HEK293 (cell line): ENCODE measurements around the gene RPS6KC1.

ENCODE experiments used
- CTCF ChIA-PET: fragments of 350-600 bp; formaldehyde crosslinking; extraction: SDS; loops from one replicate; lab custom pipeline; 2021; ENCODE audit warnings: antibody characterized with exemption; lab: Yijun Ruan, JAX
- POLR2A ChIA-PET: fragments of 300-600 bp; formaldehyde crosslinking; extraction: SDS; loops from one replicate; lab custom pipeline; 2020; ENCODE audit warnings: antibody characterized with exemption, inconsistent platforms; lab: Yijun Ruan, JAX
- H3K27ac ChIP-seq: fragments of 200-500 bp; sonication (Bioruptor generic); 2 replicates; pipeline ENCODE4 v1.5.1; 2014; ENCODE audit warnings: low read depth, low read length, control low read depth, inconsistent platforms; ENCODE audit errors: extremely low read depth
- H3K36me3 ChIP-seq, 2 experiments: fragments of 200-500 bp in 1 of 2; sonication (Bioruptor generic) in 1 of 2; 1 replicate in 1 of 2; 2 replicates in 1 of 2; pipeline ENCODE4 v1.5.1; 2014 to 2017; ENCODE audit warnings: inconsistent platforms in 2 of 2, low read length in 2 of 2; ENCODE audit not compliant: control insufficient read depth in 2 of 2, insufficient read depth in 1 of 2
- H3K4me1 ChIP-seq: fragments of 200-500 bp; sonication (Bioruptor generic); 2 replicates; pipeline ENCODE4 v1.5.1; 2014; ENCODE audit warnings: mild to moderate bottlenecking, low read length, inconsistent platforms; ENCODE audit not compliant: control insufficient read depth, insufficient read depth
- H3K4me3 ChIP-seq: 2 replicates; pipeline ENCODE4 v1.5.1; 2011; ENCODE audit warnings: low read depth, mild to moderate bottlenecking, control low read depth, low read length, moderate library complexity
- H3K9me3 ChIP-seq: fragments of 200-500 bp; sonication (Bioruptor generic); 2 replicates; pipeline ENCODE4 v1.5.1; 2014; ENCODE audit warnings: low read depth, low read length, inconsistent platforms; ENCODE audit not compliant: control insufficient read depth, insufficient read depth
- AEBP2 ChIP-seq: fragments of 450-650 bp; formaldehyde crosslinking; IDR thresholded peaks from 2 replicates; pipeline ENCODE4 v1.5.1; 2016; ENCODE audit warnings: missing biosample characterization, missing genetic modification characterization, borderline replicate concordance
- ATF2 ChIP-seq: fragments of 450-650 bp; formaldehyde crosslinking; IDR thresholded peaks from 2 replicates; pipeline ENCODE4 v1.5.1; 2016; ENCODE audit warnings: missing biosample characterization, missing genetic modification characterization, low read depth
- FEZF1 ChIP-seq: fragments of 450-650 bp; formaldehyde crosslinking; IDR thresholded peaks from 2 replicates; pipeline ENCODE4 v1.5.1; 2016; ENCODE audit warnings: missing biosample characterization, missing genetic modification characterization
- HOXD13 ChIP-seq: sonication (generic); formaldehyde crosslinking; IDR thresholded peaks from 2 replicates; pipeline ENCODE4 v1.8.0; 2022; ENCODE audit warnings: missing genetic modification reagents, borderline replicate concordance
- SCRT1 ChIP-seq: fragments of 450-650 bp; formaldehyde crosslinking; IDR thresholded peaks from 2 replicates; pipeline ENCODE4 v1.5.1; 2016; ENCODE audit warnings: missing biosample characterization, missing genetic modification characterization, borderline replicate concordance
- SP3 ChIP-seq: fragments of 450-650 bp; formaldehyde crosslinking; IDR thresholded peaks from 2 replicates; pipeline ENCODE4 v1.5.1; 2016; ENCODE audit warnings: missing biosample characterization, missing genetic modification characterization
- TRIM28 ChIP-seq: IDR thresholded peaks from 2 replicates; pipeline ENCODE4 v1.6.1; 2011; ENCODE audit warnings: low read length, control low read depth, borderline replicate concordance
- ZBTB1 ChIP-seq: fragments of 450-650 bp; formaldehyde crosslinking; IDR thresholded peaks from 2 replicates; pipeline ENCODE4 v1.5.1; 2016; ENCODE audit warnings: missing biosample characterization, missing genetic modification characterization
- ZBTB10 ChIP-seq: fragments of 450-650 bp; formaldehyde crosslinking; IDR thresholded peaks from 2 replicates; pipeline ENCODE4 v1.5.1; 2016; ENCODE audit warnings: missing biosample characterization, missing genetic modification characterization
- ZBTB8A ChIP-seq: fragments of 450-650 bp; formaldehyde crosslinking; IDR thresholded peaks from 2 replicates; pipeline ENCODE4 v1.5.1; 2016; ENCODE audit warnings: missing biosample characterization, missing genetic modification characterization
- ZNF132 ChIP-seq: fragments of 450-650 bp; formaldehyde crosslinking; IDR thresholded peaks from 2 replicates; pipeline ENCODE4 v1.5.1; 2017; ENCODE audit warnings: missing biosample characterization, missing genetic modification characterization, borderline replicate concordance
- ZNF138 ChIP-seq: fragments of 450-650 bp; formaldehyde crosslinking; IDR thresholded peaks from 2 replicates; pipeline ENCODE4 v1.5.1; 2016; ENCODE audit warnings: missing biosample characterization, missing genetic modification characterization, borderline replicate concordance
- ZNF169 ChIP-seq: fragments of 450-650 bp; formaldehyde crosslinking; IDR thresholded peaks from 2 replicates; pipeline ENCODE4 v1.5.1; 2016; ENCODE audit warnings: missing biosample characterization, missing genetic modification characterization
- ZNF202 ChIP-seq: fragments of 450-650 bp; formaldehyde crosslinking; IDR thresholded peaks from 2 replicates; pipeline ENCODE4 v1.5.1; 2016; ENCODE audit warnings: missing biosample characterization, missing genetic modification characterization, borderline replicate concordance
- ZNF223 ChIP-seq: fragments of 450-650 bp; formaldehyde crosslinking; IDR thresholded peaks from 2 replicates; pipeline ENCODE4 v1.5.1; 2016; ENCODE audit warnings: missing biosample characterization, missing genetic modification characterization
- ZNF266 ChIP-seq: fragments of 450-650 bp; formaldehyde crosslinking; IDR thresholded peaks from 2 replicates; pipeline ENCODE4 v1.5.1; 2016; ENCODE audit warnings: missing biosample characterization, missing genetic modification characterization, low read depth
- ZNF292 ChIP-seq: fragments of 450-650 bp; formaldehyde crosslinking; IDR thresholded peaks from 2 replicates; pipeline ENCODE4 v1.5.1; 2016; ENCODE audit warnings: low read depth, missing biosample characterization, missing genetic modification characterization, borderline replicate concordance
- ZNF354C ChIP-seq: fragments of 450-650 bp; formaldehyde crosslinking; IDR thresholded peaks from 2 replicates; pipeline ENCODE4 v1.5.1; 2016; ENCODE audit warnings: missing biosample characterization, missing genetic modification characterization, low read depth, borderline replicate concordance
- ZNF391 ChIP-seq: fragments of 450-650 bp; formaldehyde crosslinking; IDR thresholded peaks from 2 replicates; pipeline ENCODE4 v1.5.1; 2016; ENCODE audit warnings: low read depth, missing biosample characterization, missing genetic modification characterization, borderline replicate concordance
- ZNF555 ChIP-seq: fragments of 450-650 bp; formaldehyde crosslinking; conservative IDR thresholded peaks from 2 replicates; pipeline ENCODE4 v1.5.1; 2017; ENCODE audit warnings: missing biosample characterization, mild to moderate bottlenecking, missing genetic modification characterization, inconsistent platforms
- ZNF580 ChIP-seq: fragments of 450-650 bp; formaldehyde crosslinking; IDR thresholded peaks from 2 replicates; pipeline ENCODE4 v1.5.1; 2016; ENCODE audit warnings: missing biosample characterization, missing genetic modification characterization
- ZNF629 ChIP-seq: fragments of 450-650 bp; formaldehyde crosslinking; IDR thresholded peaks from 2 replicates; pipeline ENCODE4 v1.5.1; 2017; ENCODE audit warnings: missing biosample characterization, missing genetic modification characterization
- ZNF747 ChIP-seq: fragments of 450-650 bp; formaldehyde crosslinking; IDR thresholded peaks from 2 replicates; pipeline ENCODE4 v1.5.1; 2016; ENCODE audit warnings: missing biosample characterization, missing genetic modification characterization
- ZNF792 ChIP-seq: fragments of 450-650 bp; formaldehyde crosslinking; IDR thresholded peaks from 2 replicates; pipeline ENCODE4 v1.5.1; 2016; ENCODE audit warnings: missing biosample characterization, missing genetic modification characterization
- ZSCAN16 ChIP-seq: fragments of 450-650 bp; formaldehyde crosslinking; IDR thresholded peaks from 2 replicates; pipeline ENCODE4 v1.5.1; 2016; ENCODE audit warnings: missing biosample characterization, missing genetic modification characterization
- ZXDB ChIP-seq: fragments of 450-650 bp; formaldehyde crosslinking; IDR thresholded peaks from 2 replicates; pipeline ENCODE4 v1.5.1; 2016; ENCODE audit warnings: missing biosample characterization, missing genetic modification characterization

The RPS6KC1 gene

GRCh38 chr1:213251972-213252371 lies 200.9 kb downstream of the RPS6KC1 start:
- ChIA-PET CTCF (no interaction called here), POLR2A (no interaction called here)
- H3K4me3 ChIP-seq, result no peak overlapping the region
- no peak overlapping the region for H3K27ac ChIP-seq
- no peaks in the 10 kb centered on the region for H3K9me3 ChIP-seq
- peaks cover 0 to 4% of the 10 kb centered on the region in 2 experiments; a peak in 1 of 3 replicates for H3K36me3 ChIP-seq
- H3K4me1 ChIP-seq, result no peaks in the 10 kb centered on the region
- TF ChIP-seq ATF2 (no peak), ZNF391 (tag by site-specific recombination) (no peak), ZNF138 (tag by site-specific recombination) (no peak), ZNF266 (tag by site-specific recombination) (no peak), ZNF629 (tag by site-specific recombination) (no peak), SP3 (tag by site-specific recombination) (no peak)

- Histone ChIP-seq H3K36me3 (no peaks in the 10 kb centered on the region), H3K27ac (no peak overlapping the region), H3K4me3 (no peak overlapping the region), H3K4me1 (no peaks in the 10 kb centered on the region), H3K9me3 (no peaks in the 10 kb centered on the region)
- ChIA-PET POLR2A (no interaction called here), CTCF (interaction anchor here (0.7 to 1.1 kb wide), 2 partner anchors 11 to 422 kb away, joined by 3 read pairs; no protein-coding TSS in a partner anchor)
- TF ChIP-seq ZNF292 (tag by site-specific recombination) (no peak), ZXDB (tag by site-specific recombination) (no peak), ZNF555 (no peak), ZBTB8A (no peak), TRIM28 (no peak), ZNF202 (tag by site-specific recombination) (no peak), ZNF354C (tag by site-specific recombination) (no peak), ZBTB10 (no peak)
These were observed 205.5 kb downstream of the RPS6KC1 start for GRCh38 chr1:213256438-213257087.

- CTCF ChIA-PET, result no interaction called here
- no peaks in the 10 kb centered on the region for H3K4me1 ChIP-seq
- peaks cover 0 to 5% of the 10 kb centered on the region in 2 experiments; a peak in 1 of 3 replicates for H3K36me3 ChIP-seq
- H3K27ac ChIP-seq, result no peak overlapping the region
- POLR2A ChIA-PET, result no interaction called here
- no peaks in the 10 kb centered on the region for H3K9me3 ChIP-seq
- H3K4me3 ChIP-seq, result no peak overlapping the region
- TF ChIP-seq FEZF1 (tag by site-specific recombination) (no peak), ZNF629 (tag by site-specific recombination) (no peak), ZBTB1 (tag by site-specific recombination) (no peak), ZSCAN16 (tag by site-specific recombination) (no peak), ZNF747 (tag by site-specific recombination) (no peak), SCRT1 (tag by site-specific recombination) (no peak), AEBP2 (tag by site-specific recombination) (no peak), ZNF223 (tag by site-specific recombination) (no peak), ZNF132 (tag by site-specific recombination) (no peak), ZNF580 (tag by site-specific recombination) (no peak), ZNF169 (tag by site-specific recombination) (no peak), ZNF792 (tag by site-specific recombination) (no peak), HOXD13 (no peak)
These were observed 209.5 kb downstream of the RPS6KC1 start for GRCh38 chr1:213260311-213261075.
